Measurements from ENCODE around the gene NCK2. TPM values are rescaled to one million over a fixed set of nuclear protein-coding genes. Genes with fewer than 3 reads are reported as not detected.

Gene NCK2
- total and polyA plus RNA-seq, 2 of the 13 experiments (the other 11 are each of a cell fraction or from before 2014, with no cell fraction given), result 14.8 to 23.5 TPM

DNA sequence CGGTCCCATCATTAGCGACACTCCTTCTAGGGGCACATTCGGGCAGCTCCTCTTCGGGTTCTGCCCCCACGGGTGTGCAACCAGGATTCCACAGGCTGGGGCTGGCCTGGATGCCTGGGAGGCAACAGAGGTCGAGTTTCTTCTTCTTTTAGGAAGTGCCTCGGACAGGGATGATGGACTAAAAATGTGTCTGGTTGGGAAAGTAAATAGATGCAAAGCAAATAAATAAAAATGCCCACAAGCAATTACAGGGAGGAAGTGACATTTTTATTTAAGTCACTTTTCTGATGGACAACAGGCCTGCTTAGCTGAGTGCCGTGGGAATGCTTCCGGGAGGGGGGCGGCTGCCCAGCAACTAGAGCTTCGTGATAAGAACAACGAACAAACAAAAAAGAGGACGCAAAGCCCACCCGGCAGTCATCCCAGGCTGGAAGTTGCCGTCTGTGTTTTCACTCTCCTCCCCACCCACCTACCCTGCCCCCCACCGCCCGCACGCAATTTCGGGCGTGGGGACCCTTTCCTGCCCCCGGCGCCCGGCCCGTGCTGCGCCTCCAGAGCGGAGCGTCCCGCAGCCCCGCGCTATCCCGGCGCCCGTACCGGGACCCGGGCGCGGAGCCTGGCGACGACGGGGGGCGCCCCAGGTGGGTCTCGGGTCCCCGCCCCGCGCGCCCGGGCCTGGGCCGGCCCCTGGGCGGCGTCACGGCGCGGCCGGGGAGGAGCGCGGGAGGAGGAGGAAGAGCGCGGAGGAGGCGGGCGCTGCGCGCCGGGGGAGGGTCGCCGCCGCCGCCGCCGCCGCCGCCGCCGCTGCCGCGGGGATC, 412 bp upstream of the NCK2 start (continued):
- TF ChIP-seq, protein P1, sequence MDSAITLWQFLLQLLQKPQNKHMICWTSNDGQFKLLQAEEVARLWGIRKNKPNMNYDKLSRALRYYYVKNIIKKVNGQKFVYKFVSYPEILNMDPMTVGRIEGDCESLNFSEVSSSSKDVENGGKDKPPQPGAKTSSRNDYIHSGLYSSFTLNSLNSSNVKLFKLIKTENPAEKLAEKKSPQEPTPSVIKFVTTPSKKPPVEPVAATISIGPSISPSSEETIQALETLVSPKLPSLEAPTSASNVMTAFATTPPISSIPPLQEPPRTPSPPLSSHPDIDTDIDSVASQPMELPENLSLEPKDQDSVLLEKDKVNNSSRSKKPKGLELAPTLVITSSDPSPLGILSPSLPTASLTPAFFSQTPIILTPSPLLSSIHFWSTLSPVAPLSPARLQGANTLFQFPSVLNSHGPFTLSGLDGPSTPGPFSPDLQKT (CRISPR knock-in tag; IDR thresholded peaks at IDR 0.05; ENCODE audit: borderline replicate concordance), result no peak
- TF ChIP-seq TCF12 (IDR thresholded peaks at IDR 0.05) (no peak), TCF12 (CRISPR knock-in tag; IDR thresholded peaks at IDR 0.05) (no peak), TEAD2 (CRISPR knock-in tag; IDR thresholded peaks at IDR 0.05) (no peak), ZNF550 (CRISPR knock-in tag; IDR thresholded peaks at IDR 0.05; ENCODE audit: borderline replicate concordance) (no peak), ISL2 (CRISPR knock-in tag; IDR thresholded peaks at IDR 0.05) (no peak), ZNF44 (CRISPR knock-in tag; IDR thresholded peaks at IDR 0.05) (no peak), ZNF382 (CRISPR knock-in tag; IDR thresholded peaks at IDR 0.05; ENCODE audit: borderline replicate concordance) (no peak), GATA4 (IDR thresholded peaks at IDR 0.05; ENCODE audit: borderline replicate concordance, low read depth) (no peak), SSRP1 (CRISPR knock-in tag; IDR thresholded peaks at IDR 0.05) (no peak), ISX (CRISPR knock-in tag; conservative IDR thresholded peaks at IDR 0.05) (no peak), TCF7 (IDR thresholded peaks at IDR 0.05; ENCODE audit: low read depth) (no peak), SAP130 (CRISPR knock-in tag; IDR thresholded peaks at IDR 0.05; ENCODE audit: low read depth) (peak; percentile 43; the same call in 1 of the 2 replicates), ZNF331 (CRISPR knock-in tag; IDR thresholded peaks at IDR 0.05) (no peak), MYNN (CRISPR knock-in tag; IDR thresholded peaks at IDR 0.05; ENCODE audit: low read depth) (no peak), ATF7 (IDR thresholded peaks at IDR 0.05) (no peak), ATF7 (CRISPR knock-in tag; IDR thresholded peaks at IDR 0.05) (no peak), SCMH1 (CRISPR knock-in tag; IDR thresholded peaks at IDR 0.05; ENCODE audit: borderline replicate concordance) (no peak), ZNF143 (CRISPR knock-in tag; IDR thresholded peaks at IDR 0.05) (no peak), NFE2L2 (IDR thresholded peaks at IDR 0.05; ENCODE audit: low read length) (no peak), HDAC2 (CRISPR knock-in tag; IDR thresholded peaks at IDR 0.05) (no peak), KMT2B (CRISPR knock-in tag; IDR thresholded peaks at IDR 0.05) (0 out of 2 replicates have a peak, but pooled peaks have one; percentile 24)
- TF ChIP-seq, protein P2, sequence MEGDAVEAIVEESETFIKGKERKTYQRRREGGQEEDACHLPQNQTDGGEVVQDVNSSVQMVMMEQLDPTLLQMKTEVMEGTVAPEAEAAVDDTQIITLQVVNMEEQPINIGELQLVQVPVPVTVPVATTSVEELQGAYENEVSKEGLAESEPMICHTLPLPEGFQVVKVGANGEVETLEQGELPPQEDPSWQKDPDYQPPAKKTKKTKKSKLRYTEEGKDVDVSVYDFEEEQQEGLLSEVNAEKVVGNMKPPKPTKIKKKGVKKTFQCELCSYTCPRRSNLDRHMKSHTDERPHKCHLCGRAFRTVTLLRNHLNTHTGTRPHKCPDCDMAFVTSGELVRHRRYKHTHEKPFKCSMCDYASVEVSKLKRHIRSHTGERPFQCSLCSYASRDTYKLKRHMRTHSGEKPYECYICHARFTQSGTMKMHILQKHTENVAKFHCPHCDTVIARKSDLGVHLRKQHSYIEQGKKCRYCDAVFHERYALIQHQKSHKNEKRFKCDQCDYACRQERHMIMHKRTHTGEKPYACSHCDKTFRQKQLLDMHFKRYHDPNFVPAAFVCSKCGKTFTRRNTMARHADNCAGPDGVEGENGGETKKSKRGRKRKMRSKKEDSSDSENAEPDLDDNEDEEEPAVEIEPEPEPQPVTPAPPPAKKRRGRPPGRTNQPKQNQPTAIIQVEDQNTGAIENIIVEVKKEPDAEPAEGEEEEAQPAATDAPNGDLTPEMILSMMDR (CRISPR knock-in tag; IDR thresholded peaks at IDR 0.05), result peak; percentile 3; the same call in 1 of the 2 replicates
- TF ChIP-seq, protein P3, sequence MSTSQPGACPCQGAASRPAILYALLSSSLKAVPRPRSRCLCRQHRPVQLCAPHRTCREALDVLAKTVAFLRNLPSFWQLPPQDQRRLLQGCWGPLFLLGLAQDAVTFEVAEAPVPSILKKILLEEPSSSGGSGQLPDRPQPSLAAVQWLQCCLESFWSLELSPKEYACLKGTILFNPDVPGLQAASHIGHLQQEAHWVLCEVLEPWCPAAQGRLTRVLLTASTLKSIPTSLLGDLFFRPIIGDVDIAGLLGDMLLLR (CRISPR knock-in tag; IDR thresholded peaks at IDR 0.05), result no peak

Measured in HepG2 (cell line).